Neutrophil (primary cell): ENCODE results near the gene OXCT2.
A peak's percentile ranks its signal among the peaks of the same experiment; 100 is the strongest.

ENCODE experiments used
- H3K27ac ChIP-seq: fragments of 200-600 bp; sonication (generic); 2 replicates; pipeline ENCODE4 v1.5.1; 2016; ENCODE audit warnings: mild to moderate bottlenecking, moderate library complexity
- H3K27me3 ChIP-seq: fragments of 200-600 bp; sonication (generic); 2 replicates; pipeline ENCODE4 v1.6.0; 2016; ENCODE audit warnings: mild to moderate bottlenecking
- H3K36me3 ChIP-seq: fragments of 200-600 bp; sonication (generic); 2 replicates; pipeline ENCODE4 v1.5.1; 2017
- H3K4me1 ChIP-seq, 2 experiments: fragments of 200-600 bp in 1 of 2; sonication (generic) in 1 of 2; 1 replicate in 1 of 2; 2 replicates in 1 of 2; pipeline versions ENCODE4 v1.5.1 to v1.6.1; 2013 to 2016; ENCODE audit warnings: low read depth in 1 of 2, low read length in 1 of 2, mild to moderate bottlenecking in 1 of 2, moderate library complexity in 1 of 2; ENCODE audit not compliant: control insufficient read depth in 1 of 2, insufficient read depth in 1 of 2
- H3K4me3 ChIP-seq, 2 experiments: fragments of 200-600 bp in 1 of 2; sonication (generic) in 1 of 2; 1 replicate in 1 of 2; 2 replicates in 1 of 2; pipeline ENCODE4 v1.5.1; 2013 to 2016; ENCODE audit warnings: low read depth in 1 of 2, low read length in 1 of 2, mild to moderate bottlenecking in 1 of 2, moderate library complexity in 1 of 2
- H3K9me3 ChIP-seq: fragments of 200-600 bp; sonication (generic); 2 replicates; pipeline ENCODE4 v1.5.1; 2016
- TF ChIP-seq, protein P1 (sequence below): fragments of 200-600 bp; sonication (generic); IDR thresholded peaks from 2 replicates; pipeline ENCODE4 v1.5.1; 2016; ENCODE audit warnings: antibody characterized with exemption

OXCT2 gene

GRCh38 chr1:39727221-39727931 lies 43.8 kb downstream of the OXCT2 start:
- TF ChIP-seq, protein P1, sequence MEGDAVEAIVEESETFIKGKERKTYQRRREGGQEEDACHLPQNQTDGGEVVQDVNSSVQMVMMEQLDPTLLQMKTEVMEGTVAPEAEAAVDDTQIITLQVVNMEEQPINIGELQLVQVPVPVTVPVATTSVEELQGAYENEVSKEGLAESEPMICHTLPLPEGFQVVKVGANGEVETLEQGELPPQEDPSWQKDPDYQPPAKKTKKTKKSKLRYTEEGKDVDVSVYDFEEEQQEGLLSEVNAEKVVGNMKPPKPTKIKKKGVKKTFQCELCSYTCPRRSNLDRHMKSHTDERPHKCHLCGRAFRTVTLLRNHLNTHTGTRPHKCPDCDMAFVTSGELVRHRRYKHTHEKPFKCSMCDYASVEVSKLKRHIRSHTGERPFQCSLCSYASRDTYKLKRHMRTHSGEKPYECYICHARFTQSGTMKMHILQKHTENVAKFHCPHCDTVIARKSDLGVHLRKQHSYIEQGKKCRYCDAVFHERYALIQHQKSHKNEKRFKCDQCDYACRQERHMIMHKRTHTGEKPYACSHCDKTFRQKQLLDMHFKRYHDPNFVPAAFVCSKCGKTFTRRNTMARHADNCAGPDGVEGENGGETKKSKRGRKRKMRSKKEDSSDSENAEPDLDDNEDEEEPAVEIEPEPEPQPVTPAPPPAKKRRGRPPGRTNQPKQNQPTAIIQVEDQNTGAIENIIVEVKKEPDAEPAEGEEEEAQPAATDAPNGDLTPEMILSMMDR = no peak
- H3K27me3 ChIP-seq = peaks cover 100% of the 10 kb centered on the region
- no peak overlapping the region for H3K4me3 ChIP-seq

DNA sequence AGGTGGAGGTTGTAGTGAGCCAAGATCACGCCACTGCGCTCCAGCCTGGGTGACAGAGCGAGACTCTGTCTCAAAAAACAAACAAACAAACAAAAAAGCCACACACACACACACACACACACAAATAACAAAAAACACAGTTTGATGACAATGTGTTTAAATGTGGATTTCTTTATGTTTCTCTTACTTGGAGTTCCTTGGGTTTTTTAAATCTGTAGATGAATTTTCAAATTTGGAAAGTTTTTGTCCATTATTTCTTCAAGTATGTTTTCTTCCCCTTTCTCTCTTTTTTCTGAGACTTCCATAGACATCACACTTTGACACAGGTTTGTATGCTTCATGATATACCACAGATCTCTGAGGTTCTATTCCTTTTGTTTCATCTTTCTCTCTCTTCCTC lies 44.5 kb downstream of the OXCT2 start:
- Histone ChIP-seq H3K36me3 (no peaks in the 10 kb centered on the region), H3K4me3 (no peak overlapping the region), H3K27me3 (peaks cover 100% of the 10 kb centered on the region), H3K4me1 (no peaks in the 10 kb centered on the region), H3K9me3 (no peaks in the 10 kb centered on the region), H3K27ac (no peak overlapping the region)
- TF ChIP-seq, protein P1 = no peak

More at GRCh38 chr1:39727221-39727931, 43.8 kb downstream of the OXCT2 start:
- no peaks in the 10 kb centered on the region for H3K9me3 ChIP-seq
- H3K27ac ChIP-seq = no peak overlapping the region
- no peaks in the 10 kb centered on the region for H3K4me1 ChIP-seq
- no peaks in the 10 kb centered on the region for H3K36me3 ChIP-seq

DNA sequence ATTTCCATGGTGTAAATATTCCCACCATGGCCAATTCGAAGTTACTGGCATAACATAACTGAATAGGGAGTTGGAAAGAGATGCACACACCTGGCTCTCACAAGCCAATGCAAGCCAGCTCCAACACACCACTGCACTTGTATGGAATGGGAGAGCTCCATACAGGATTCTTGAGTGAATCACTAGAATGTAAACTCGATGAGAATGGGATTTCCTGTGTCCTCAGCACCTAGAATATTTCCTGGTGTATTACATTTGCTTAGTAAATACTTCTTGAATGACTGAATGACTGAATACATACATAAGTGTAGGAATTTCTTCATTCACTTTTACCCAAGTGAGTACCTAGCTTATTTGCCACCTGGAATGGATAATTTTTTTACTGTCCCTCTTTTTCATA lies 48.7 kb downstream of the OXCT2 start:
- Histone ChIP-seq H3K27me3 (peaks cover 68% of the 10 kb centered on the region), H3K4me1 (peaks cover 13 to 18% of the 10 kb centered on the region in 2 experiments), H3K4me3 (no peak overlapping the region), H3K9me3 (no peaks in the 10 kb centered on the region), H3K36me3 (no peaks in the 10 kb centered on the region), H3K27ac (no peak overlapping the region)
- TF ChIP-seq, protein P1 = no peak

DNA sequence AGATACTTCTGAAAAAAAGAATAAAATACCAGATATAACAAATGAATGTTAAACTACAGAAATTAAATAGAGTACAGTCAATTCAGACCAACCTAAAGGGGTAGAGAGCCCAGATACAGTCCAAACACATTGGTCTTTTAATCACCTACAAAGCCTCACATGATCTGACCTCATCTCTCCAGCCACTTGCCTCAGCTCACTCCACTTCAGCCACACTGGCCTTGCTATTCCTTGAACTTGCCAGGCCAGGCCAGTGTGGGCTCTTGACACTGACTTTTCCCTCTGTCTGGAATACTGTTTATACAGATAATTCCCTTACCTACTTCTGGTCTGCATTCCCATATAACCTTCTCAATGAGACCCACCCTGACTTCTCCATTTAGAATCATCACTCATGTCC lies 49.5 kb downstream of the OXCT2 start:
- Histone ChIP-seq H3K4me3 (no peak overlapping the region), H3K9me3 (no peaks in the 10 kb centered on the region), H3K27ac (no peak overlapping the region), H3K27me3 (peaks cover 60% of the 10 kb centered on the region), H3K4me1 (peaks cover 15 to 21% of the 10 kb centered on the region in 2 experiments), H3K36me3 (no peaks in the 10 kb centered on the region)
- TF ChIP-seq, protein P1 = no peak

GRCh38 chr1:39720094-39720999 lies 50.8 kb downstream of the OXCT2 start:
- no peak overlapping the region for H3K27ac ChIP-seq
- H3K4me1 ChIP-seq = peaks cover 22 to 34% of the 10 kb centered on the region in 2 experiments
- no peaks in the 10 kb centered on the region for H3K9me3 ChIP-seq
- H3K36me3 ChIP-seq = no peaks in the 10 kb centered on the region
- TF ChIP-seq, protein P1 = peak; percentile 70
- peaks cover 47% of the 10 kb centered on the region for H3K27me3 ChIP-seq
- H3K4me3 ChIP-seq = no peak overlapping the region
